MM.1S (cell line): ENCODE data around the gene HEPN1.

ENCODE experiments used
- DNase-seq: peaks from one replicate; pipeline ENCODE4 v3.0.0-alpha.2; 2015
- H2AFZ ChIP-seq: fragments of 300-600 bp; sonication (generic); 2 replicates; pipeline ENCODE4 v1.6.0; 2016; ENCODE audit warnings: antibody characterized with exemption, low read length
- H3F3A ChIP-seq: fragments of 300-600 bp; sonication (generic); 2 replicates; pipeline ENCODE4 v1.6.1; 2016; ENCODE audit warnings: mild to moderate bottlenecking, antibody characterized with exemption, low read length, moderate library complexity, mixed read lengths; ENCODE audit not compliant: insufficient read depth
- H3K27ac ChIP-seq: fragments of 300-600 bp; sonication (generic); 2 replicates; pipeline ENCODE4 v1.5.1; 2016; ENCODE audit warnings: mild to moderate bottlenecking, low read length
- H3K27me3 ChIP-seq: fragments of 300-600 bp; sonication (generic); replicated peaks from 2 replicates; pipeline ENCODE4 v1.6.0; 2016; ENCODE audit warnings: low read length; ENCODE audit not compliant: insufficient read depth
- H3K36me3 ChIP-seq: fragments of 300-600 bp; sonication (generic); replicated peaks from 2 replicates; pipeline ENCODE4 v1.6.1; 2016; ENCODE audit warnings: mild to moderate bottlenecking, low read length, mixed read lengths; ENCODE audit not compliant: insufficient read depth
- H3K4me1 ChIP-seq: fragments of 300-600 bp; sonication (generic); 2 replicates; pipeline ENCODE4 v1.6.1; 2016; ENCODE audit warnings: low read length, mixed read lengths
- H3K4me2 ChIP-seq: fragments of 300-600 bp; sonication (generic); 2 replicates; pipeline ENCODE4 v1.6.0; 2016; ENCODE audit warnings: low read depth, low read length
- H3K4me3 ChIP-seq: fragments of 300-600 bp; sonication (generic); 2 replicates; pipeline ENCODE4 v1.5.1; 2016; ENCODE audit warnings: low read length, mixed read lengths
- H3K79me2 ChIP-seq: fragments of 300-600 bp; sonication (generic); 2 replicates; pipeline ENCODE4 v1.6.1; 2016; ENCODE audit warnings: mixed run types, low read length, mixed read lengths
- H3K9ac ChIP-seq: fragments of 300-600 bp; sonication (generic); 2 replicates; pipeline ENCODE4 v1.6.1; 2016; ENCODE audit warnings: low read length, mixed read lengths
- H3K9me2 ChIP-seq: fragments of 300-600 bp; sonication (generic); replicated peaks from 2 replicates; pipeline ENCODE4 v1.6.1; 2016; ENCODE audit warnings: mild to moderate bottlenecking, low read length, mixed read lengths; ENCODE audit not compliant: insufficient read depth
- H3K9me3 ChIP-seq: fragments of 300-600 bp; sonication (generic); replicated peaks from 2 replicates; pipeline ENCODE4 v1.6.1; 2016; ENCODE audit warnings: mild to moderate bottlenecking, low read length, mixed read lengths; ENCODE audit not compliant: insufficient read depth
- H4K20me1 ChIP-seq: fragments of 300-600 bp; sonication (generic); 2 replicates; pipeline ENCODE4 v1.6.1; 2016; ENCODE audit warnings: mild to moderate bottlenecking, low read length, moderate library complexity, mixed read lengths; ENCODE audit not compliant: insufficient read depth
- EZH2 ChIP-seq: fragments of 300-600 bp; sonication (generic); optimal IDR thresholded peaks from 2 replicates; pipeline ENCODE3; 2017; ENCODE audit warnings: low read depth, mild to moderate bottlenecking, antibody characterized with exemption, low read length, mixed read lengths
- EZH2phosphoT487 ChIP-seq: fragments of 300-600 bp; sonication (generic); IDR thresholded peaks from 2 replicates; pipeline ENCODE4 v1.6.1; 2018; ENCODE audit warnings: antibody characterized with exemption, low read length
- TF ChIP-seq, protein P1 (sequence below): fragments of 300-600 bp; sonication (generic); IDR thresholded peaks from 2 replicates; pipeline ENCODE4 v1.5.1; 2016; ENCODE audit warnings: antibody characterized with exemption, low read length, mixed read lengths

HEPN1 gene

DNA sequence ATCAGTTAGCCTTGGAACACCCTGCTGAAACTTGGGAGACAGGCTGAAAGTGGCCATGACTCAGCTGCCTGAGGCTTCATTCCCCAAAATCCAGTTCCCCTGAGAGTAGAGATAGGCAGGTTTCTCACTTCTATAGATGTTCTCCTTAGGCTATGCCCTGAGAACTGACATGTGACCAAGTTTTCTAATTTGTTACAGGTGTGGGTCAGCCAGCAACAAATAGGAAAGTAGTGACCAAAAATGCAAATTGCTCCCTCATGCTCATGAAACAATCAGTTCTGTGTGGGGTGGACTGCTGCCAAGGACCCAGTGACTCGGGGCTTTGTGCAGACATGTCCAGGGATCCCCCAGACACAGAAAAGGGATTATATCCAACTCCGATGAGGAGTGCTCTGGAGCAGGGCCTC is 27.7 kb downstream of the HEPN1 start:
- Histone ChIP-seq H3K27ac (no peak overlapping the region), H3K9me3 (no peaks in the 10 kb centered on the region), H3K4me1 (no peaks in the 10 kb centered on the region), H3F3A (no peaks in the 10 kb centered on the region), H3K9me2 (no peaks in the 10 kb centered on the region), H3K36me3 (no peaks in the 10 kb centered on the region), H4K20me1 (no peaks in the 10 kb centered on the region), H3K4me3 (no peak overlapping the region), H3K9ac (no peak overlapping the region), H3K4me2 (no peak overlapping the region), H2AFZ (no peak overlapping the region), H3K27me3 (no peaks in the 10 kb centered on the region), H3K79me2 (no peaks in the 10 kb centered on the region)
- TF ChIP-seq, protein P1, sequence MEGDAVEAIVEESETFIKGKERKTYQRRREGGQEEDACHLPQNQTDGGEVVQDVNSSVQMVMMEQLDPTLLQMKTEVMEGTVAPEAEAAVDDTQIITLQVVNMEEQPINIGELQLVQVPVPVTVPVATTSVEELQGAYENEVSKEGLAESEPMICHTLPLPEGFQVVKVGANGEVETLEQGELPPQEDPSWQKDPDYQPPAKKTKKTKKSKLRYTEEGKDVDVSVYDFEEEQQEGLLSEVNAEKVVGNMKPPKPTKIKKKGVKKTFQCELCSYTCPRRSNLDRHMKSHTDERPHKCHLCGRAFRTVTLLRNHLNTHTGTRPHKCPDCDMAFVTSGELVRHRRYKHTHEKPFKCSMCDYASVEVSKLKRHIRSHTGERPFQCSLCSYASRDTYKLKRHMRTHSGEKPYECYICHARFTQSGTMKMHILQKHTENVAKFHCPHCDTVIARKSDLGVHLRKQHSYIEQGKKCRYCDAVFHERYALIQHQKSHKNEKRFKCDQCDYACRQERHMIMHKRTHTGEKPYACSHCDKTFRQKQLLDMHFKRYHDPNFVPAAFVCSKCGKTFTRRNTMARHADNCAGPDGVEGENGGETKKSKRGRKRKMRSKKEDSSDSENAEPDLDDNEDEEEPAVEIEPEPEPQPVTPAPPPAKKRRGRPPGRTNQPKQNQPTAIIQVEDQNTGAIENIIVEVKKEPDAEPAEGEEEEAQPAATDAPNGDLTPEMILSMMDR: no peak
- no peak for TF ChIP-seq EZH2phosphoT487
- TF ChIP-seq EZH2: no peak
- no peak for DNase-seq

DNA sequence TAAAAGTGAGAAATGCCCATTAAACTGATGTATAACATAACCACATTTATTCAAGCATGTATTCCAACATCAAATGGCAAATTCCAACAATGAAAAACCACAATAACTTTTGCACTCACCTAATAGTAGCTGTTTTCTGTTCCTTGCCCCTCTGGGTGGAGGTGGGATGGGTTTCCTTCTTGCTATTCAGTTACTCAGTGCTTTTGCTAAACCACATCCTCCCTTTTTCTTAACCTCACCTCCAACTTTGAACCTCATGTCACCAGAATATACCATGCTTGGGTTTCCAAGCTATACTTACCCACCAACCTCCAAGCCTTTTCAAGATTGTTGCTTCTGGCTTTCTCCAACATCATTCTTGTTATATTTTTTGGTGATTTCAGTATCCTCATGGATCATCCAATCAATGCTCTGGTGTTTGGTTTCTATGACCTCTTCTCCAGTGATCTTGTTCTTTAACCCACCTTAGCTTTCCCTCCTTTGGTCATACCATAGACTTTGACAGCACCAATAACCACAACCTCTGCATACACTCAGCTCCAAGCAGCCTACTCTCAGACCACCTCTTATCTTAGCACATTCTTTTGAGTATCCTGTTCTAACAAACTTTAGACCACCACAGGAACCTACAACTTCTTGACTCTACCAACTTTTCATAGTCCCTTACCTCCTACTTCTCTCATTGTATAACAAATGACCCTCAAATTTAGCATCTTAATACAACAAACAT is 31.7 kb downstream of the HEPN1 start:
- TF ChIP-seq EZH2 (no peak), EZH2phosphoT487 (no peak)
- TF ChIP-seq, protein P1: no peak

DNA sequence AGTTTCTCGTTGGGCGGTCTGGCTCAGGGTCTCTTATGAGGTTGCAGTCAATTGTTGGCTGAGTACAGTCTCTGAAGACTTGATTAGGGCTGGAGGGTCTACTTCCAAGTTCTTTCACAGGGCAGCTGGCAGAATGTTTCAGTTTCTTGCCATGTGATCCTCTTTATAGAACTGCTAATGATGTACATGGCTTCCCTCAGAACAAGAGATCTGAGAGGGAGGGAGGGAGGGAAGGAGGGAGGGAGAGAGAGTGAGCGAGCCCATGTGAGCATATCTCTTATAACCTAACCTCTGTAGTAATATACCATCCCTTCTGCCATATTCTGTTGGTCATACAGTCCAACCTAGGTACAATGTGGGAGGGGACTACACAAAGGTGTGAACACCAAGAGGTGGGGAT is 32.3 kb downstream of the HEPN1 start:
- Histone ChIP-seq H3K27ac (no peak overlapping the region), H3K9ac (no peak overlapping the region), H3K27me3 (peaks cover 8% of the 10 kb centered on the region), H3F3A (peaks cover 4% of the 10 kb centered on the region; the same call in 1 of the 2 replicates), H3K4me2 (no peak overlapping the region), H3K4me3 (no peak overlapping the region), H4K20me1 (no peaks in the 10 kb centered on the region), H3K36me3 (no peaks in the 10 kb centered on the region), H2AFZ (no peak overlapping the region), H3K9me2 (no peaks in the 10 kb centered on the region), H3K79me2 (no peaks in the 10 kb centered on the region), H3K4me1 (no peaks in the 10 kb centered on the region), H3K9me3 (no peaks in the 10 kb centered on the region)
- no peak for DNase-seq
- TF ChIP-seq, protein P1: no peak
- TF ChIP-seq EZH2phosphoT487: no peak
- TF ChIP-seq EZH2: no peak

More for the DNA sequence above, 31.7 kb downstream of the HEPN1 start:
- Histone ChIP-seq H3K4me3 (no peak overlapping the region), H3K9ac (no peak overlapping the region), H3K79me2 (no peaks in the 10 kb centered on the region), H3K9me2 (no peaks in the 10 kb centered on the region), H3F3A (peaks cover 4% of the 10 kb centered on the region; the same call in 1 of the 2 replicates), H4K20me1 (no peaks in the 10 kb centered on the region), H3K36me3 (no peaks in the 10 kb centered on the region), H3K4me1 (no peaks in the 10 kb centered on the region), H3K9me3 (no peaks in the 10 kb centered on the region), H3K4me2 (no peak overlapping the region), H2AFZ (no peak overlapping the region), H3K27me3 (peaks cover 8% of the 10 kb centered on the region), H3K27ac (no peak overlapping the region)
- DNase-seq: no peak
